ENCODE results near the gene SPECC1L. TPM values are rescaled to one million over a fixed set of nuclear protein-coding genes. Genes with fewer than 3 reads are reported as not detected.
"Not testable (repeated sequence)": the region's sequence is repeated elsewhere in the genome, so short reads cannot be mapped to it uniquely, and the experiment has no call there.

SPECC1L gene
- total RNA-seq, 2 donors from 2014 or later = 80.1 to 88.8 TPM

DNA sequence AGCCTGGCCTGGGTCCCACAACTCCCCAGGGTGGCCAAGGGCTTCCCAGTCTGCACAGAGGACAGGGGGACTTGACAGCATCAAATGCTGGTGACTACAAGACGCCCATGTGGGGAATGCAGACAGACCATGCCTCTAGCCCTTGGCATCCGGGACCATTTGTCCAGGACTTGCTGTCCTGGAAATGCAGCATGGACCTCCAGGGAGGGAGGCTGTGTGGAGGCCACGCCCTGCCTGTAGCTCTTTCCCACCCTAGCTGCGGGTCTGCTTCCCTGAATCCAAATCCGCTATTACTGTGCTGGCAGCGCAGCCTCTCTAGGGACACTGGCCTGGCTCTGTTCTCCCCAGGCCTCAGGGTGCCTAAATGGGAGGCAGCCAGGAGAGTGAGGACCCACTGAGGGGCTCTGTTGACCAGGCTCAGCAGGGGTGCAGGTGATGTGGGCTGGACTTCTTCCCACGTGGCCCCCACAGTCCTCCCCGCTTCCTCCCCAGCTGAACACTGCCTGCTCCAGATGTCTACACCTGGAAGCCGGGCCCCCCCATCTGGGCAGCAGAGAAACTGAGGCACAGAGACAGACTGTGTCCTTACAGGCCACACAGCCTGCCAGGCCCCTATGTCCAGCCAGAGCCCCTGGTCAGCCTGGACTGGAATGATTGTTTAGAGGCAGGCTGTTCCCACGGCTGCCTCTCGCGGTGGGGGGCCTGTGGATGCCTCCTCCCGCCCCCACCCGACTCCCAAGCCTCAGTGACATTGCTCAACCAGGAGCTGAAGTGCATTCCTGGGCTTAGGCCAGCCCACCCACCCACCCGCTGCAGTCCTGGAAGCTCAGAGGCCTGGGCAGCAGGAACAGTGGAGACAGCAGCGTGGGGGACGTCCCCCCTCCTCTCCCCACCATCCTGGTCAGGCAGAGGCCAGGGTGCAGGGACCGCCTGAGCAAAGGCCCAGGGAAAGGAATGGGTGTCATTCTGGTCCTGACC, 24.8 kb upstream of the SPECC1L start:
- intact Hi-C loops (cut with DNase I) = loop anchor here in 1 of 2 donors (5.0 kb wide), 2 partner anchors 39 to 59 kb away; no protein-coding TSS in a partner anchor
- DNase-seq (ENCODE audit: low spot score) = peak; percentile 94

DNA sequence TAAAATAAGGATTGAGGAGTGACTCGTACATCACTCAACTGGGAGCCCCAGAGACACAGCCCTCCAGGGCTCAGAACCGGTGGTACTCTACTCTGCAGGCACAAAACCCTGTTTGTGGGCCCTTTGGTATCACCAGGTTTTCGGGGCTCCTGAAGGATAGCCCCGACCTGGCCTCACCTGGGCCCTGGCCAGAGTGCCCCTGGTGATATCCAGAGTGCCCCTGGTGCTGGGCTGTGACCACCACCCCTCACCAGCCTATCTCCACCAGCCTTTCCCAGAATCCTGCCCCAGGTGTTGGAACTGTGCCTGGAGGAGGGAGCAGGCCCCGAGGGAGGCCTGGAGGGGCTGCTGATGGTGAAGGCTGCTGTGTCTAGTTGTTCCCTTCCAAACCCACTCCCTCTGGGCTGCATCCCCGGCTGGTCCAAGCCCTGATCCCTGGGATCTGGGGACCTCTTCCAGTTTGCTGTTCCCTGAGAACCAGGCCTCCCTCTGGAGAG, 23.6 kb upstream of the SPECC1L start:
- intact Hi-C loops (cut with DNase I) = loop anchor here in 1 of 2 donors (5.0 kb wide), 2 partner anchors 40 to 60 kb away; no protein-coding TSS in a partner anchor
- no peak for DNase-seq (ENCODE audit: low spot score)

- DNase-seq (ENCODE audit: low spot score) = peak; percentile 98
- intact Hi-C loops (cut with DNase I) = loop anchor here (2.0 to 5.0 kb wide), 3 partner anchors 40 to 60 kb away; no protein-coding TSS in a partner anchor
Measured at GRCh38 chr22:24247564-24248344, 22.9 kb upstream of the SPECC1L start.

DNA sequence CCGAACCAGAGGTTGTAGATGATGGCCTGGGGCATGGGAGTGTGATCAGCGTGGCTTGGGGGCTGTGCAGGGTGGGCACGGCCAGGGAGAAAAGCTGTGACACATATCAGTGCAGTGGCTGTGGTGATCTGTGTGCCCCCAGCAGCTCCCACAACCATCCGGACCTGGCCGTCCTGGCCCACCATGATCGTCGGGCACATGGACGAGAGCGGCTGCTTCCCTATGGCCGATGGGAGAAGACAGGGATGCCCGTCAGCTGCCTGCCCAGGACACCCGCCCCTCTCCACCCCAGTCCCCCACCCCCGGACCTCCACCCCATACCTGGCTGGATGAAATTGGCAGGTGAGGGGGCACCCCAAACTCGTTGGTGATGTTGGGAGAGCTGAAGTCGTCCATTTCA, 22.0 kb upstream of the SPECC1L start:
- intact Hi-C loops (cut with DNase I) = loop anchor here (2.0 to 5.0 kb wide), 3 partner anchors 41 to 61 kb away; no protein-coding TSS in a partner anchor
- not testable (repeated sequence) for DNase-seq (ENCODE audit: low spot score)

DNA sequence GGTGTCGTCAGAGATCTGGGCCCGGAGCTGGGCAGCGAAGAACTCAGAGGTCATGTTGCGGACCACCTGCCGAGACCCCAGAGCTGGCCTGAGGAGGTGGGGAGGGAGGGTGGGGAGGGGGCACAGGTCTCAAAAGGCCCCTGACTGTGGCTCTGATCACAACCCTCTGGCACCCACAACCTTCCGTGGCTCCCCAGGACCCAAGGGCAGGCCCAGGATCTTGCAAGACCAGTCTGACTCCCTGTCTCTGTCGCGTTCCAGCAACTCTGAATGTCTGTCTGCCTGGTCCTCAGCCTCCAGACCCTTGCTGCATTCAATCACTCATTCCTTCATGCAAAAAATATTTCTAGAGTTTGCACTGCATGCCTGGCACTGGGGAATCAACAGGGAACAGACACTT, 21.2 kb upstream of the SPECC1L start:
- not testable (repeated sequence) for DNase-seq (ENCODE audit: low spot score)
- intact Hi-C loops (cut with DNase I) = loop anchor here (2.0 to 5.0 kb wide), 3 partner anchors 42 to 62 kb away; no protein-coding TSS in a partner anchor

GRCh38 chr22:24251286-24251685, 19.3 kb upstream of the SPECC1L start:
- DNase-seq (ENCODE audit: low spot score); intact Hi-C loops (cut with DNase I): not testable (repeated sequence)

- DNase-seq (ENCODE audit: low spot score); intact Hi-C loops (cut with DNase I): not testable (repeated sequence)
Measured at GRCh38 chr22:24253126-24253525, 17.5 kb upstream of the SPECC1L start.

DNA sequence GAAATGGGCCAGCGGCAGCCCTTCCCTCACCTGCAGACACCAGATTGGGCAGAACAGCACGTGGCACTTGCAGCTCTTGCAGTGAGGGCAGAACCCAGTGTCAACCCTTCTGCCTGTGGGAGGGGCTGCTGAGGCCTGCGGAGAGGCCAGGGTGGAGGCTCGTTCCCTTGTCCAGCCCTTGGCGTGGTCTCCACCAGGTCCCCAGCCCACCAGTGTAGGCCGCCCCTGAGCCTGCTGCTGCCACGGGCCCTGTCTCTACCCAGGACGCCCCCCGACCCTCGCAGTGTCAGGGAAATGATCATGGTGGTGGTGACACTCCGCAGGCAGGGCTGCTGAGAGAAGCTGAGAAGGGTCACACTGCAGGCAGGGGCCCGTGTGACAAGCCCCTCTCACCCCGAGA, 14.5 kb upstream of the SPECC1L start:
- DNase-seq (ENCODE audit: low spot score); intact Hi-C loops (cut with DNase I): not testable (repeated sequence)

- intact Hi-C loops (cut with DNase I); DNase-seq (ENCODE audit: low spot score): not testable (repeated sequence)
Measured at GRCh38 chr22:24256736-24257135, 13.9 kb upstream of the SPECC1L start.

- DNase-seq (ENCODE audit: low spot score) = peak; percentile 92
- intact Hi-C loops (cut with DNase I) = not testable (repeated sequence)
Measured at GRCh38 chr22:24259459-24259858, 11.2 kb upstream of the SPECC1L start.

DNA sequence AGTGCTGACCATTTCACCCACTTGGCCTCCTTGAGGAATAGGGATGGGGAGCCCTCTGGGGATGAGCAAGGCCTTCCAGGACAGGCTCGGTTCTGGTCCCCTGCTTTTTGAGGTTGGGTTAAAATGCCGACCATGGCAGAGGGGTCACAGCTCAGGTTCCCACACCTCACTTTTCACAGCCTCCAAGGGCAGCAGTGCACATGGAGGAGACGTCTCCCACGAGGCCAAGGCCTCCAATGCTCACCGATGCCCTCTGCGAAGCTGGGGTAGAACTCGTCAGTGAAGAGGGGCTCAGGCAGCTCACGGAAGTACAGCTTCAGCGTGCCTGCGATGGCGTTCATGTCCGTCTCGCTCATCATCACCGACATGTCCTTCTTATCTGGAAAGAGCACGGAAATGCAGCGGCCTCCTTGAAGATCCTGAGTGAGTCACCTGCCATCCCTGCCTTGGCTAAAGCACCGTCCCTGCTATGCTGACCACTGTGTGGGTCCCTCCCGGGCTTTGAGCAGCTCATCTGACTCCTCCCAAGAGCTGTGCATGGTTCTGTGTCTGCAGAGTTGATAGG, 8.4 kb upstream of the SPECC1L start:
- DNase-seq (ENCODE audit: low spot score); intact Hi-C loops (cut with DNase I): not testable (repeated sequence)

DNA sequence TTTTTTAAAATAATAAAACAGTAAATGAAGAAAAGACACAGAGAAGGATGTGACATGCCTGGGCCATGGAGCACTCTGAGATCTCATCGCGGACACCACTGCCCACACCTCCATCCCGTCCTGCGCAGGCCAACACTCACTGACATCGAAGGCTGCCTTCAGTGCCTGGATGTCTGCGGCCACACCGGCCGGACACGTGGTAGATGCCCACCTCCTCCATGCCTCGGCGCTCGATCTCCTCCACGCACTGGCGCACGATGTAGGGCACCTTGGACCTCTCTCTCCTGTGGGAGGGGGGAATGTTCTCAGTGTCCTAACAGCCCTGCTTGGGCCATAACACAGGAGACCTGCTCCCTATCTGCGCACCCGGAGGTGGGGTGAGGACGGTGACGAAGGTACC, 7.2 kb upstream of the SPECC1L start:
- intact Hi-C loops (cut with DNase I); DNase-seq (ENCODE audit: low spot score): not testable (repeated sequence)

GRCh38 chr22:24264329-24264896, 6.2 kb upstream of the SPECC1L start:
- DNase-seq (ENCODE audit: low spot score); intact Hi-C loops (cut with DNase I): not testable (repeated sequence)

DNA sequence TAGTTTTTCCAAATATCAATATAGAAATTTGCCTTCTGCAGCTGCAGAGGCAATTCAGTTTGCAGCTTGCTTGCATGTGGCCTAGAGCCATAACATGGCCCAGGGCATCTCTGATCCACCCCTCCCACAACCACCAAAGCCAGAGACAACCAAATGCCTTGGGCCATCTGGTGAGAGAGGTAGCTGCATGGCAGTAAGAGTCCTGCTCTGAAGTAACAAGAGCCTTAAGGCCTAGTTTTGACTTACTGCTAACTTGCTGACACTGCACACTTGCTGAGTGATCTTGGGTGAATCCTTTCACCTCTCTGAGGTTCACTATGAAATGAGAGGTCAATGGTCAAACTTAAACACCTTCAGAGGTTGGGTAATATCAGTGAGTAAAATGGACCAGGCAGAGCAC, 4.9 kb upstream of the SPECC1L start:
- no peak for DNase-seq (ENCODE audit: low spot score)
- intact Hi-C loops (cut with DNase I) = no loop called here

DNA sequence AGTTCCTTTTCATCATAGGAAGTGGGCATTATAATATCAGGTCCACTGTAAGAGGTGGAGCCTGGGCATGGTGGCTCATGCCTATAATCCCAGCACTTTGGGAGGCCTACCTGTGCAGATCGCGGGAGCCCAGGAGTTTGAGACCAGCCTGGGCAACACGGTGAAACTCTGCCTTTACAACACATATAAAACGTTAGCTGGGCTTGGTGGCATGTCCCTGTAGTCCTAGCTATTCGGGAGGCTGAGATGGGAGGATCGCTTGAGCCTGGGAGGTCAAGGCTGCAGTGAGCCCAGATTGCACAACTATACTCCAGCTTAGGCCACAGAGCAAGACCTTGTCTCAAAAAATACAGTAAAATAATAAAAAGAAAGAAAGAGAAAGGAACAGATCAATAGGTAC, 4.1 kb upstream of the SPECC1L start:
- intact Hi-C loops (cut with DNase I); DNase-seq (ENCODE audit: low spot score): not testable (repeated sequence)

DNA sequence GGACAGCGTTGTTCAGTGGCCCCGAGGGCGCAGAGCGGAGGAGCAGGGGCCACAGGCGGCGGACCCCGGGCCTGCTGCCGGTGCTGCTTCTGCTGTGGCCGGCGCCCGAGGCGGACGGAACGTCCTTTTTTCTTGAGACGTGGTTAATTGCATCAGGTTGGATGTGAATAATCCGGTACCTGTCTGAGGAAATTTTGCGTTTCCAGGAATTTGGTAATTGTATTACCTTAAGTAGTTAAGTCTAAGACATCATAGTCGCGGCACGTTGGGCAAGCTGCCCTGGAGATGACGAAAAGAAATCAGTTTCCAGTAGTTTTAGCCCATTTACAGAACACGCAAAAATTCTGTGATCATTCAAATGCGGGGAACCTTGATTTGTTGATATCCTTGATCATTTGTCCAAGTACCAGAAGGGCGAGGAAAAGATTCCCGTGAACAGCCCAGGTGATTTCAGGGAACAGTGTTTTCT, 789 bp downstream of the SPECC1L start:
- DNase-seq (ENCODE audit: low spot score) = peak; percentile 84
- intact Hi-C loops (cut with DNase I) = no loop called here

GRCh38 chr22:24273031-24273430, 2.4 kb downstream of the SPECC1L start:
- DNase-seq (ENCODE audit: low spot score); intact Hi-C loops (cut with DNase I): not testable (repeated sequence)

- intact Hi-C loops (cut with DNase I); DNase-seq (ENCODE audit: low spot score): not testable (repeated sequence)
Measured at GRCh38 chr22:24273906-24274305, 3.3 kb downstream of the SPECC1L start.

Measured in posterior vena cava (tissue), 2 donors.